ENCODE results near the gene FBXW12.

FBXW12 gene

DNA sequence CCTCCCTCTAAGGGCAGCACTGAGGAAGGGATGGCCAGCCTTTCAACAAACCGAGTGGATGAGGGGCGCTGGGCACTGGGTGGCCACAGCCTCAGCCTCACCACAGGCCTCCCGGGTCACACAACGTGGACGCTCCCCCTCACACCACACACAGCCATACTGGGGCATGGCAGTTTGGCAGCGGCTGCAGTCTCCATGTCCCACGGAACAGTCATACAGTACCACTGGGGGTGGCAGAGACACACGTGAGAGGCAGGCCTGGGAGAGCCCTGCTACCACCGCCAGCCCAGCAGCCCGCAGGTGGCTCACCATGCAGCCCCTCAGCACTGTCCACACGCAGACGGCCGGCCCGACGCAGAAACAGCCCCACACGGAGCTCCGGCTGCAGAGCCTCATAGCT lies 46.1 kb downstream of the FBXW12 start:
- H3K4me1 ChIP-seq (ENCODE audit: control insufficient read depth in 1 of 2, insufficient read depth in 2 of 2, low read length in 2 of 2): no peaks in the 10 kb centered on the region
- no peak overlapping the region for H3K14ac ChIP-seq (ENCODE audit: low read length)
- H4K91ac ChIP-seq (ENCODE audit: low read depth, low read length): no peak overlapping the region
- H3K79me2 ChIP-seq (ENCODE audit: control insufficient read depth, insufficient read depth, low read length, poor library complexity): no peaks in the 10 kb centered on the region
- no peak overlapping the region for H2BK5ac ChIP-seq (ENCODE audit: low read depth, low read length, poor library complexity)
- H4K12ac ChIP-seq (ENCODE audit: low read depth, low read length): no peak overlapping the region
- no peak overlapping the region for H3K9ac ChIP-seq (ENCODE audit: low read length)
- H3K9me3 ChIP-seq (ENCODE audit: insufficient read depth, low read depth, low read length): peaks cover 4% of the 10 kb centered on the region
- H2BK120ac ChIP-seq (ENCODE audit: insufficient read depth, low read length, poor library complexity): no peak overlapping the region
- H2AK5ac ChIP-seq (ENCODE audit: low read length): no peak overlapping the region
- H3K4me3 ChIP-seq (ENCODE audit: low read depth, low read length): no peak overlapping the region
- H2AFZ ChIP-seq (ENCODE audit: insufficient read depth, low read length, poor library complexity): no peak overlapping the region
- no peak overlapping the region for H2BK12ac ChIP-seq (ENCODE audit: low read length)
- no peaks in the 10 kb centered on the region for H3K27me3 ChIP-seq (ENCODE audit: insufficient read depth, low read length)
- H3K23ac ChIP-seq (ENCODE audit: low read length): no peak overlapping the region
- no peak overlapping the region for H3K4me2 ChIP-seq (ENCODE audit: low read length)
- no peak overlapping the region for H3K27ac ChIP-seq (ENCODE audit: low read depth, low read length)
- no peaks in the 10 kb centered on the region for H3K79me1 ChIP-seq (ENCODE audit: low read length)
- peaks cover 90 to 94% of the 10 kb centered on the region in 2 experiments for H3K36me3 ChIP-seq (ENCODE audit: control insufficient read depth in 1 of 2, insufficient read depth in 2 of 2, low read length in 2 of 2)
- no peak overlapping the region for H4K8ac ChIP-seq (ENCODE audit: low read depth, low read length)
- no peak for DNase-seq
- no peak overlapping the region for H3K4ac ChIP-seq (ENCODE audit: low read depth, low read length)
- H3K18ac ChIP-seq (ENCODE audit: low read length): no peak overlapping the region
- no CpG with 5 or more reads among the region's 17 CpGs for WGBS (ENCODE audit: extremely low coverage, insufficient coverage, insufficient read length)

GRCh38 chr3:48418651-48419050 lies 46.6 kb downstream of the FBXW12 start:
- Histone ChIP-seq H2BK12ac (ENCODE audit: low read length) (no peak overlapping the region), H2BK120ac (ENCODE audit: insufficient read depth, low read length, poor library complexity) (no peak overlapping the region), H4K12ac (ENCODE audit: low read depth, low read length) (no peak overlapping the region), H3K23ac (ENCODE audit: low read length) (no peak overlapping the region), H3K4me2 (ENCODE audit: low read length) (no peak overlapping the region), H3K9me3 (ENCODE audit: insufficient read depth, low read depth, low read length) (peaks cover 3% of the 10 kb centered on the region), H2BK5ac (ENCODE audit: low read depth, low read length, poor library complexity) (no peak overlapping the region), H3K27me3 (ENCODE audit: insufficient read depth, low read length) (no peaks in the 10 kb centered on the region), H4K8ac (ENCODE audit: low read depth, low read length) (no peak overlapping the region), H3K27ac (ENCODE audit: low read depth, low read length) (no peak overlapping the region), H3K79me2 (ENCODE audit: control insufficient read depth, insufficient read depth, low read length, poor library complexity) (no peaks in the 10 kb centered on the region), H3K4ac (ENCODE audit: low read depth, low read length) (no peak overlapping the region), H3K4me1 (ENCODE audit: control insufficient read depth in 1 of 2, insufficient read depth in 2 of 2, low read length in 2 of 2) (no peaks in the 10 kb centered on the region), H3K9ac (ENCODE audit: low read length) (no peak overlapping the region), H3K36me3 (ENCODE audit: control insufficient read depth in 1 of 2, insufficient read depth in 2 of 2, low read length in 2 of 2) (peaks cover 90 to 95% of the 10 kb centered on the region in 2 experiments), H3K18ac (ENCODE audit: low read length) (no peak overlapping the region), H2AFZ (ENCODE audit: insufficient read depth, low read length, poor library complexity) (no peak overlapping the region), H2AK5ac (ENCODE audit: low read length) (no peak overlapping the region), H3K79me1 (ENCODE audit: low read length) (no peaks in the 10 kb centered on the region), H3K4me3 (ENCODE audit: low read depth, low read length) (peak overlapping the region; percentile 31), H4K91ac (ENCODE audit: low read depth, low read length) (no peak overlapping the region), H3K14ac (ENCODE audit: low read length) (no peak overlapping the region)
- WGBS (ENCODE audit: extremely low coverage, insufficient coverage, insufficient read length): no CpG with 5 or more reads among the region's 9 CpGs
- no peak for DNase-seq

DNA sequence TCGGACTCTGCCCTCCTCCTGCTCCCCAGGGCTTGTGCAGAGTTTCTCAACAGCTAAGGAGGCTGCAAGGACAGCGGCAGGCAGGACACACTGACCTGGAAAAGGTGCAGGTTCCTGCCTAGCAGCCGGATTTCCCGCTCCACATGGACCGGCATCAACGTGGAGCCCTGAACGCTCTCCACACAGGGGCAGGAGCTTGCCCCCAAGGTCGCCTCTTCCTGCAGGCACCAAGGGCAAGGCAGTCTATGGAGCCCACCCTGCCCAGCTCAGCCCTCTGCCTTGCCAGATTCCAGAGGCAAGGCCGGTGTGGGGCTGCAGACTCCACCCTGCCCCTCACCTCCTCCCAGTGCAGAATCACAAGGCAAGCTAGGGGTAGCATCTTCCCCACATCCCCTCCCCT lies 47.1 kb downstream of the FBXW12 start:
- no peak overlapping the region for H4K12ac ChIP-seq (ENCODE audit: low read depth, low read length)
- H3K27ac ChIP-seq (ENCODE audit: low read depth, low read length): no peak overlapping the region
- no peak overlapping the region for H3K4me2 ChIP-seq (ENCODE audit: low read length)
- H3K79me1 ChIP-seq (ENCODE audit: low read length): no peaks in the 10 kb centered on the region
- no peak for DNase-seq
- H3K9me3 ChIP-seq (ENCODE audit: insufficient read depth, low read depth, low read length): peaks cover 2% of the 10 kb centered on the region
- no peak overlapping the region for H4K91ac ChIP-seq (ENCODE audit: low read depth, low read length)
- no peak overlapping the region for H3K18ac ChIP-seq (ENCODE audit: low read length)
- H2BK120ac ChIP-seq (ENCODE audit: insufficient read depth, low read length, poor library complexity): no peak overlapping the region
- no peaks in the 10 kb centered on the region for H3K4me1 ChIP-seq (ENCODE audit: control insufficient read depth in 1 of 2, insufficient read depth in 2 of 2, low read length in 2 of 2)
- no peak overlapping the region for H2AK5ac ChIP-seq (ENCODE audit: low read length)
- no peak overlapping the region for H2AFZ ChIP-seq (ENCODE audit: insufficient read depth, low read length, poor library complexity)
- H3K23ac ChIP-seq (ENCODE audit: low read length): no peak overlapping the region
- H3K4me3 ChIP-seq (ENCODE audit: low read depth, low read length): no peak overlapping the region
- no peak overlapping the region for H4K8ac ChIP-seq (ENCODE audit: low read depth, low read length)
- no peak overlapping the region for H3K4ac ChIP-seq (ENCODE audit: low read depth, low read length)
- peaks cover 90 to 95% of the 10 kb centered on the region in 2 experiments for H3K36me3 ChIP-seq (ENCODE audit: control insufficient read depth in 1 of 2, insufficient read depth in 2 of 2, low read length in 2 of 2)
- no peak overlapping the region for H2BK5ac ChIP-seq (ENCODE audit: low read depth, low read length, poor library complexity)
- no peak overlapping the region for H2BK12ac ChIP-seq (ENCODE audit: low read length)
- no peak overlapping the region for H3K14ac ChIP-seq (ENCODE audit: low read length)
- no peaks in the 10 kb centered on the region for H3K27me3 ChIP-seq (ENCODE audit: insufficient read depth, low read length)
- WGBS (ENCODE audit: extremely low coverage, insufficient coverage, insufficient read length): no CpG with 5 or more reads among the region's 9 CpGs
- no peaks in the 10 kb centered on the region for H3K79me2 ChIP-seq (ENCODE audit: control insufficient read depth, insufficient read depth, low read length, poor library complexity)
- no peak overlapping the region for H3K9ac ChIP-seq (ENCODE audit: low read length)

DNA sequence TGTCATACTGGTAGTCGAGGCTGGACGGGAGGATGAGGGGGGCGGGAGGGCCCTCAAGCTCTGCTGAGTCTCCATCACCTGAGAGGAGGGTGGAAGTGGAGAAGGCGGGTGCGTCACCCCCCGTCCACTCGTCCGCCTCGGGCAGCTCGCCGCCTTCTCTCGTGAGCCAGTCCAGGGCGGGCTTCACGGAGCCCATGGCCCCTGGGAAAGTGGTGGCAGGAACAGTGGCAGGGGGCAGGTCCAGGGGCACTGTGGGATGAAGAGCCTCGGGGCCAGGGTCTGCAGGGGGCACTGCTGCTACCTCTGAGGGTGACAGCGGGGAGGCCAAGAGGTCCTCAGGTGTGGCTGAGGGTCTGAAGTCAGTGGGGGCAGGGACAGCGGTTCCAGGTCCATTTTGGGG lies 47.6 kb downstream of the FBXW12 start:
- Histone ChIP-seq H3K4me3 (ENCODE audit: low read depth, low read length) (no peak overlapping the region), H4K12ac (ENCODE audit: low read depth, low read length) (no peak overlapping the region), H2BK120ac (ENCODE audit: insufficient read depth, low read length, poor library complexity) (no peak overlapping the region), H3K79me2 (ENCODE audit: control insufficient read depth, insufficient read depth, low read length, poor library complexity) (no peaks in the 10 kb centered on the region), H2BK12ac (ENCODE audit: low read length) (no peak overlapping the region), H3K23ac (ENCODE audit: low read length) (no peak overlapping the region), H3K36me3 (ENCODE audit: control insufficient read depth in 1 of 2, insufficient read depth in 2 of 2, low read length in 2 of 2) (peaks cover 89 to 94% of the 10 kb centered on the region in 2 experiments), H3K79me1 (ENCODE audit: low read length) (no peaks in the 10 kb centered on the region), H4K8ac (ENCODE audit: low read depth, low read length) (no peak overlapping the region), H3K4me1 (ENCODE audit: control insufficient read depth in 1 of 2, insufficient read depth in 2 of 2, low read length in 2 of 2) (no peaks in the 10 kb centered on the region), H3K14ac (ENCODE audit: low read length) (no peak overlapping the region), H3K18ac (ENCODE audit: low read length) (no peak overlapping the region), H3K9ac (ENCODE audit: low read length) (no peak overlapping the region), H2AK5ac (ENCODE audit: low read length) (no peak overlapping the region), H4K91ac (ENCODE audit: low read depth, low read length) (no peak overlapping the region), H3K27ac (ENCODE audit: low read depth, low read length) (no peak overlapping the region), H2BK5ac (ENCODE audit: low read depth, low read length, poor library complexity) (no peak overlapping the region), H3K4ac (ENCODE audit: low read depth, low read length) (no peak overlapping the region), H3K9me3 (ENCODE audit: insufficient read depth, low read depth, low read length) (peaks cover 2% of the 10 kb centered on the region), H2AFZ (ENCODE audit: insufficient read depth, low read length, poor library complexity) (no peak overlapping the region), H3K4me2 (ENCODE audit: low read length) (no peak overlapping the region), H3K27me3 (ENCODE audit: insufficient read depth, low read length) (no peaks in the 10 kb centered on the region)
- WGBS (ENCODE audit: extremely low coverage, insufficient coverage, insufficient read length): no CpG with 5 or more reads among the region's 17 CpGs
- no peak for DNase-seq
